Vein endothelial cell (primary cell): ENCODE measurements around the gene SRSF8. TPM values are rescaled to one million over a fixed set of nuclear protein-coding genes. Genes with fewer than 3 reads are reported as not detected.

Experiments
- total RNA-seq: library from RNA; depleted of rRNA; stranded (reverse); fragments of >200 nt; gene quantifications from 2 replicates; pipeline ENCODE4 v1.2.3, GENCODE V29; 2012

SRSF8 gene, protein sequence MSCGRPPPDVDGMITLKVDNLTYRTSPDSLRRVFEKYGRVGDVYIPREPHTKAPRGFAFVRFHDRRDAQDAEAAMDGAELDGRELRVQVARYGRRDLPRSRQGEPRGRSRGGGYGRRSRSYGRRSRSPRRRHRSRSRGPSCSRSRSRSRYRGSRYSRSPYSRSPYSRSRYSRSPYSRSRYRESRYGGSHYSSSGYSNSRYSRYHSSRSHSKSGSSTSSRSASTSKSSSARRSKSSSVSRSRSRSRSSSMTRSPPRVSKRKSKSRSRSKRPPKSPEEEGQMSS
- total RNA-seq, result 22.2 and 31.0 TPM in 2 replicates

DNA sequence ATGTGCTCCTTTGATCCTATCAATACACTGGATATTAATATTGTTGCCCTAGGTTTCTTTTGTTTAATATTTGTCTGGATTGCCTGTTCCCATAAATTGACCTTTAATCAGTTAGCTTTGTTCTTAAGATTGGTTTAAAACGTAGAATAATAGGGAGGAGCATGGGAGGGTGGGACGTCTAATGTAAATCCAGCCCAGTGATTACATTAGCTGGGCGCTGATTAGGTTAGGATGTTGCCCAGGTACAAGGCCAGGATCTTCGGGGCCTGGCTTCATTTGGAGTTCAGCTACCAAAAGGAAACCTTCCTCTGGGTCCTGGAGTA lies at the start of gene SRSF8:
SRSF8 (plus strand) TSS at position 204 of the 323 bp plus-strand sequence. CDS start 308 bp downstream, outside the sequence.

GRCh38 chr11:95024958-95025357 lies 41.8 kb upstream of the SRSF8 start, which contains the start of gene KDM4E:
Gene KDM4E (plus strand): TSS chr11:95025258. CDS start chr11:95025558, 300 bp downstream.

DNA sequence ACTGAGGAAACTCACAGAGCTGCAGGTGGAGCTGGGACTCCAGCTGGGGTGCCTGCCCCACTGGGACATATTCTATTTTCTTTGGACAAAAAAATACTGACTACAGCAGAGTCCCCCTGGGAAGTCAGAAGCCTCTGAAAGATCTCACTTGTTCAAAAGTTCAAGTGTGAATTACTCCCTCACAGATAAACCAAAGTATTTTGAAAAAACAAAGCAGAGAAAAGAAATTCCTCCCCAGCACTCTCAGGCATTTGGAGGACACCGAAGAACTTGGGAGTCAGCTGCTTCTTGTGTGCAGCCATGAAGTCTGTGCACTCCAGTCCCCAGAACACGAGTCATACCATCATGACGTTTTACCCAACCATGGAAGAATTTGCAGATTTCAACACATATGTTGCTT lies 17.6 kb upstream of the SRSF8 start, which contains the start of gene KDM4F:
KDM4F (plus strand) TSS at position 301 of the 400 bp plus-strand sequence.

DNA sequence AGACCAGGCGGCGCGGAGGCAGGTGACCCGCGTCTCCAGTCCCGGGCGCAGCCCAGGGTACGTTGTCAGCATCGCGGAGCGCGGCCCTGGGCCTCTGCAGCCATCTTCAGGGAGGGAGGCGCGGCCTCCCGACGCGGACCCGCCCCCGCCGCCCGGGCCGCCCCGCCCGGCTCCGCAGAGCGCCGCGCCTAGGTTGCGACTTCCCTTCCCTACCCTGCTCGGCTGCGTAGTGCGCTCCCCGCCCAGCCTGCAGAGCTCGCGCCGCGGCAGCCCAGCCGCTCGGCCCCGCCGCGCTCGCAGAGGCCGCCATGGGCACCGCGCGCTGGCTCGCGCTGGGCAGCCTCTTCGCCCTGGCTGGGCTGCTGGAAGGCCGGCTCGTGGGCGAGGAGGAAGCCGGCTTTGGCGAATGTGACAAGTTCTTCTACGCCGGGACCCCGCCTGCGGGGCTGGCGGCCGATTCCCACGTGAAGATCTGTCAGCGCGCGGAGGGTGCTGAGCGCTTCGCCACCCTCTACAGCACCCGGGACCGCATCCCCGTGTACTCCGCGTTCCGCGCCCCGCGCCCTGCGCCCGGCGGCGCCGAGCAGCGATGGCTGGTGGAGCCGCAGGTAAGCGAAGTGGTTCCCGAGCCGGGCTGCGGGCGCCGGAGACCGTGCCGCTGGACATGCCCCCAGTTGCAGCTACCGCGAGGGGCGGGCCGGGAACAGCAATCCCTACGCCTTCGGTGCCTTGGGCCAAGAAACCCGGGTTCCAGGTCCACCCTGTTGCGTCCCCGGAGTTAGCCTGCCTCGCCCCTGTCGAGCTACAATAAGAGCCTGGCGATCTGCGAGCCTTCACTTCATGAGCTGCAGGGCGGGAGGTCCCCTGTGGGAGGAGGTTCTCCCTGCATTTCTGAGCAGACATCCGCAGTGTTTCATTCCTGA lies 23.2 kb downstream of the SRSF8 start, which contains the start of gene ENDOD1:
ENDOD1 (plus strand) TSS at position 227 of the 923 bp plus-strand sequence; CDS start at position 309, 82 bp downstream.

Other genes with a start within 250 kb of the SRSF8 start
- 36.6 and 43.3 TPM in 2 replicates for gene CWC15, start 93.4 kb upstream of the SRSF8 start, total RNA-seq
- gene KDM4D, start 93.2 kb upstream of the SRSF8 start, total RNA-seq, result 1.1 and 1.3 TPM in 2 replicates
- not detected in 2 replicates for gene KDM4E, start 41.7 kb upstream of the SRSF8 start, total RNA-seq
- gene KDM4F, start 17.5 kb upstream of the SRSF8 start, total RNA-seq, result not detected in 2 replicates
- 29.7 and 31.7 TPM in 2 replicates for gene ENDOD1, start 22.9 kb downstream of the SRSF8 start, total RNA-seq
- gene SESN3, start 164.3 kb downstream of the SRSF8 start, total RNA-seq, result 46.4 and 68.6 TPM in 2 replicates